Cardiac muscle cell (in vitro differentiated cells and primary cell): ENCODE data around the gene MED8. TPM values are rescaled to one million over a fixed set of nuclear protein-coding genes. Genes with fewer than 3 reads are reported as not detected.

Experiments
- DNase-seq, 2 donors: peaks; one replicate each; pipeline versions ENCODE4 v3.0.0 to v3.0.0-alpha.2; 2010 to 2017; ENCODE audit warnings: low read depth in 1 of 2, low spot score in 1 of 2
- H3K27ac ChIP-seq: fragments of 200-600 bp; sonication (generic); 2 replicates; pipeline ENCODE4 v1.5.1; 2016
- H3K27me3 ChIP-seq: fragments of 200-600 bp; sonication (generic); 2 replicates; pipeline ENCODE4 v1.6.0; 2016; ENCODE audit warnings: control low read depth
- H3K36me3 ChIP-seq: fragments of 200-600 bp; sonication (generic); 2 replicates; pipeline ENCODE4 v1.5.1; 2016; ENCODE audit warnings: control low read depth
- H3K4me1 ChIP-seq: fragments of 200-600 bp; sonication (generic); 2 replicates; pipeline ENCODE4 v1.8.1; 2017; ENCODE audit warnings: low read depth, mild to moderate bottlenecking, mixed run types
- H3K4me3 ChIP-seq: fragments of 200-600 bp; sonication (generic); 2 replicates; pipeline ENCODE4 v1.5.1; 2016; ENCODE audit warnings: mild to moderate bottlenecking
- H3K9me3 ChIP-seq: fragments of 200-600 bp; sonication (generic); 2 replicates; pipeline ENCODE4 v1.5.1; 2017; ENCODE audit warnings: low read depth, mild to moderate bottlenecking, control low read depth
- polyA plus RNA-seq: library from polyadenylated mRNA; unstranded; fragments of >200 nt; fragmentation: Nextera tagmentation; extraction: Ambion mirVana; gene quantifications from 2 replicates; pipeline ENCODE4 v1.2.1, GENCODE V29; 2016
- total RNA-seq: library from RNA; depleted of rRNA; stranded (reverse); fragments of >200 nt; gene quantifications from 2 replicates; pipeline ENCODE4 v1.2.3, GENCODE V29; 2016
- TF ChIP-seq, protein P1 (sequence below): IDR thresholded peaks from 2 replicates; pipeline ENCODE4 v1.5.1; 2012; ENCODE audit warnings: low read depth, mild to moderate bottlenecking, low read length

The MED8 gene
- total and polyA plus RNA-seq, 2 experiments from 2014 or later: 25.5 to 38.8 TPM

DNA sequence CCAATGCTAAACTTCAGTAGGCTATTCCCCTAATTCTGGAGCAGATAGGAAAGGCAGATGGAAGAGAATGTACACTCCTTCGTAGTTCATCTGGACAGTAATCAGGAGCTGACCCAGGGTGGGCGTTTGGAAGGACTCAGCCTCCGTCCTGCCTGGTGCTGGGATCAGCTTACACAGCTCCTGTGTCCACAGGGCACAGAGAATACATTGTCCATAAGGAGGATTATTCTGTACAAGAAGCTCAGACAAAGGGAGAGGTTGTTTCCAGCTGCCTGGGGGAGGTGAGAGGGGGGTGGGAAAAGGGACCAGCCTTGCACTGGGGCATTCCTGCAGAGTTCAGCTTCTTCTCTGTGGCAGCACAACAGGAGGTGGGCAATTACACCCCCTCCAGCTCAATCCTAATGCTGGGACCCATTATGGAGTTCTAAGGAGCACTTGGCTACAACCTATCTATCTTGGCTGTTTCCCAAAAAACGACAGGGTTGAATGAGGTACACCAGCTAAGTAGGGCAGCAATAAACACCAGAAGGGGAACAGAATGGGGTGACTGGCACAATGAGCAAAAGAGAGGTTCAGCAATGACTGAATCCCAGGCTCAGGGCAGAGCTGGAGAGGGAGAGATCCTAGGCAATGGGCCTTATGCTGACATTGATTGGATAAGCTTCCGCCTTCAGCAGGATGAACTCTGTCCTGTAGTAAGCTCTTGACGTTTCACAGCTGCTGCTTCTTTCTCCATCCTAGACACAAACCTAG is 7.4 kb downstream of the MED8 start:
- no peak overlapping the region for H3K4me3 ChIP-seq

DNA sequence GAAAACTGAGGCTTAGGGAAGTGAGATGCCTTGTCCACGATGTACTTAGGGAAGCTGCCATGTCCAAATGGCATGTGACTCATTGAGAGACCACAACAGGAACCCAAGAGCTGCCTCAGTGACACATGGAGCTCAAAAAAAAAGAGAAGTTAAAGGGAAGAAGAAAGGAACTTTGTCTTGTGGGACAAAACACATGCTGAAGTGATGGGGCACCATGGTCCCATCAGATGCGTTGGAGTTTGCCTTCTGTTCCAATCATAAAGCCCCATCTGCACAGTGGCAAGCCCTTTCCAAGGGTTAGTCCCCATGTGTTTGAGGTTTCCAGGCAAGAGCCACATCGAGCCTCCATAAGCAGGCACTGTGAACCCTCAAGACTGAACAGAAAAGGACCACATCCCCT is 8.0 kb downstream of the MED8 start:
- Histone ChIP-seq H3K27ac (no peak overlapping the region), H3K27me3 (no peaks in the 10 kb centered on the region), H3K4me1 (no peaks in the 10 kb centered on the region), H3K36me3 (peaks cover 41% of the 10 kb centered on the region), H3K4me3 (no peak overlapping the region), H3K9me3 (no peaks in the 10 kb centered on the region)
- TF ChIP-seq, protein P1, sequence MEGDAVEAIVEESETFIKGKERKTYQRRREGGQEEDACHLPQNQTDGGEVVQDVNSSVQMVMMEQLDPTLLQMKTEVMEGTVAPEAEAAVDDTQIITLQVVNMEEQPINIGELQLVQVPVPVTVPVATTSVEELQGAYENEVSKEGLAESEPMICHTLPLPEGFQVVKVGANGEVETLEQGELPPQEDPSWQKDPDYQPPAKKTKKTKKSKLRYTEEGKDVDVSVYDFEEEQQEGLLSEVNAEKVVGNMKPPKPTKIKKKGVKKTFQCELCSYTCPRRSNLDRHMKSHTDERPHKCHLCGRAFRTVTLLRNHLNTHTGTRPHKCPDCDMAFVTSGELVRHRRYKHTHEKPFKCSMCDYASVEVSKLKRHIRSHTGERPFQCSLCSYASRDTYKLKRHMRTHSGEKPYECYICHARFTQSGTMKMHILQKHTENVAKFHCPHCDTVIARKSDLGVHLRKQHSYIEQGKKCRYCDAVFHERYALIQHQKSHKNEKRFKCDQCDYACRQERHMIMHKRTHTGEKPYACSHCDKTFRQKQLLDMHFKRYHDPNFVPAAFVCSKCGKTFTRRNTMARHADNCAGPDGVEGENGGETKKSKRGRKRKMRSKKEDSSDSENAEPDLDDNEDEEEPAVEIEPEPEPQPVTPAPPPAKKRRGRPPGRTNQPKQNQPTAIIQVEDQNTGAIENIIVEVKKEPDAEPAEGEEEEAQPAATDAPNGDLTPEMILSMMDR: no peak
- DNase-seq: no peak

More for the DNA sequence above, 7.4 kb downstream of the MED8 start:
- no peaks in the 10 kb centered on the region for H3K27me3 ChIP-seq
- H3K9me3 ChIP-seq: no peaks in the 10 kb centered on the region
- no peak overlapping the region for H3K27ac ChIP-seq
- peak in 1 of 2 donors; percentile 66 for DNase-seq
- TF ChIP-seq, protein P1: no peak
- peaks cover 47% of the 10 kb centered on the region for H3K36me3 ChIP-seq
- no peaks in the 10 kb centered on the region for H3K4me1 ChIP-seq

DNA sequence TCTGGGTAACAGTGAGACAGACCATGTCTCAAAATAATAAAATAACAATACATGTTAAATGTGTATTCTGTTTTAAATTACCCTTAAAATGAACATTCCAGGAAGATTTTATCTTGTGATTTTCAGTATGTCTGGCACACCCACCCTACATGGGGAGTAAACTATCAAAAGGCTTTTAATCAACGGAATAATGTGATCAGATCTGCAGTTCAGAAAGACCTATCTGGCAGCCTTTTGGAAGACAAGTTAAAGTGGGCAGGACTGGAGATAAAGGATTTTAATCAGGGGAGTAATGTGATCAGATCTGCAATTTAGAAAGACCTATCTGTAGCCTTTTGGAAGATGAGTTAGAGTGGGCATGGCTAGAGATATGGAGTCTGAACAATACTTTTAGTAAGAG is 10.1 kb downstream of the MED8 start:
- Histone ChIP-seq H3K4me1 (no peaks in the 10 kb centered on the region), H3K27ac (no peak overlapping the region), H3K9me3 (no peaks in the 10 kb centered on the region), H3K27me3 (no peaks in the 10 kb centered on the region), H3K4me3 (no peak overlapping the region), H3K36me3 (peaks cover 20% of the 10 kb centered on the region)
- no peak for DNase-seq
- TF ChIP-seq, protein P1: no peak

- Histone ChIP-seq H3K36me3 (peaks cover 3% of the 10 kb centered on the region), H3K9me3 (no peaks in the 10 kb centered on the region), H3K4me3 (no peak overlapping the region), H3K4me1 (no peaks in the 10 kb centered on the region), H3K27me3 (no peaks in the 10 kb centered on the region), H3K27ac (no peak overlapping the region)
- TF ChIP-seq, protein P1: no peak
- no peak for DNase-seq
These were observed 11.8 kb downstream of the MED8 start for GRCh38 chr1:43377831-43378230.

DNA sequence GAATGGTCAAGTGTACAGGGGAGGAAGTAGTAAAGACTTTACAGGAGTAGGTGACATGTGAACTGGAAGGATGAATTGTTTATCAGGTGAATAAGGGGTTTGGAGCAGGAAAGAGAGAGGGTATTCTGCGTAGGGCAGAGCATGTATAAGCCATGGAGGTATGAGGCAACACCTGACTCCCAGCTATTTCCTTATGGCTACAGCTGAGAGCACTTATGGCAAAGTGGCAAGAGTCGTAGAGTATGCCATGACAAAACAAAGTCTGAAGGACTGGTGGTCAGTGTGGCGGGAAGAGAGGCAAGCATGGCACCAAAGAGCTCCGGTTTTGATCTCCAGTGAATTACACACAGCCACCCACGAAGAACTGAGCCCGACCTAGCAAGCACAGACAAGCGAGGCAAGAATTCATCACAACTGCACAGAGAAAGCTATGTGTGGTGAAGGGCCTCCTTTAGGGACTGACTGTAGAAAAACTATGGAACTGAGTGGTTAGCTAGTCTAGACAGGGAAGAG is 12.8 kb downstream of the MED8 start:
- Histone ChIP-seq H3K4me3 (no peak overlapping the region), H3K4me1 (no peaks in the 10 kb centered on the region), H3K36me3 (no peaks in the 10 kb centered on the region), H3K9me3 (no peaks in the 10 kb centered on the region), H3K27me3 (no peaks in the 10 kb centered on the region), H3K27ac (no peak overlapping the region)
- no peak for DNase-seq
- TF ChIP-seq, protein P1: no peak
